Activated T-helper 9 cell treated with anti-CD3 and anti-CD28 coated beads, Interleukin-2, amount 50 U/mL, for 16 hours (primary cell): ENCODE results near the gene STH.
A peak's percentile ranks its signal among the peaks of the same experiment; 100 is the strongest.

Experiments
- DNase-seq: peaks from one replicate; pipeline ENCODE4 v3.0.0-alpha.2; 2020; ENCODE audit warnings: low read depth

Gene STH

DNA sequence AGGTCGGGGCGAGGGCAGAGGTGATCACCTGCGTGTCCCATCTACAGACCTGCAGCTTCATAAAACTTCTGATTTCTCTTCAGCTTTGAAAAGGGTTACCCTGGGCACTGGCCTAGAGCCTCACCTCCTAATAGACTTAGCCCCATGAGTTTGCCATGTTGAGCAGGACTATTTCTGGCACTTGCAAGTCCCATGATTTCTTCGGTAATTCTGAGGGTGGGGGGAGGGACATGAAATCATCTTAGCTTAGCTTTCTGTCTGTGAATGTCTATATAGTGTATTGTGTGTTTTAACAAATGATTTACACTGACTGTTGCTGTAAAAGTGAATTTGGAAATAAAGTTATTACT is 28.9 kb downstream of the STH start:
- DNase-seq, result no peak

DNA sequence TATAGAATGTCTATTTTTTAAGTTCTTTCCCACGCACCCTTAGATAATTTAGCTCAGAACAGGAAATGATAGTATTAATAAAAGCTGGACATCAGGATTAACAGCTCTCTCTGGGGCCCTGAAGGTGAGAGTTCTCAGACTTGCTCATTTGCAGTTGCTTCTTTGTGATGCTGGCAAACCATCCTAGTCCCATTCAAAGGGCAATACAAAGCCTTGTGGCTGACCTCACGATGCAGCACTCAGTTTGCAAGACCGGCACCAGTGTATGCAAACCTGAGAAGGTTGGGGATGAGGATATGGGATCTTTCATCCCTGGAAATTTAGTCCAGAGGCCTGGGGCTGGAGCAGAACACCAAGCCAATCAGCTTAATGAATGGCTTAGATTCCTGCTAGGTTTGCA is 29.3 kb downstream of the STH start:
- no peak for DNase-seq

DNA sequence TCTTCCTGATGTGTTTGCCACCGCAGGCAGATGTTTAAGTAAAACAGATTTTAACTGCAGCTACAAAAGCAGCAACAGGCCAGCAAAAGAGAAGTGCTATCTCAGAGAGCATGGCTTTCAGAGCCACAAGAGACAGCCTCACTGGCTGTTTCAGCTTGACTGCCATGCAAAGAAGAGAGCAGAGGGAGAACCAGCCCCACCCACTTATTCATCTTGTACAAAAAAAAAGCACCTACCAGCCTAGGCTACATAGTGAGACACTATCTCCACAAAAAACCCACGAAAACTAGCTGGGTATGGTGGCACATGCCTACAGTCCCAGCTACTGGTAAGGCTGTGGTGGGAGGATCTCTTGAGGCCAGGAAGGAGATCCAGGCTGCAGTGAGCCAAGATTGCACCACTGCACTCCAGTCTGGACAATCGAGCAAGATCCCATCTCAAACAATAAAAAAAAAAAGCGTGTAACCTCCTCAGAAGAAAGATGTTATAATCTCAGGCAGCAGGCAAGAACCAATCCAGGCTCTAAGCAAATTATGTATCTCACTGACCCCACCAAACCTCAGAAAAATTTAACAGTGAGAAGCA is 30.0 kb downstream of the STH start:
- DNase-seq, result no peak

DNA sequence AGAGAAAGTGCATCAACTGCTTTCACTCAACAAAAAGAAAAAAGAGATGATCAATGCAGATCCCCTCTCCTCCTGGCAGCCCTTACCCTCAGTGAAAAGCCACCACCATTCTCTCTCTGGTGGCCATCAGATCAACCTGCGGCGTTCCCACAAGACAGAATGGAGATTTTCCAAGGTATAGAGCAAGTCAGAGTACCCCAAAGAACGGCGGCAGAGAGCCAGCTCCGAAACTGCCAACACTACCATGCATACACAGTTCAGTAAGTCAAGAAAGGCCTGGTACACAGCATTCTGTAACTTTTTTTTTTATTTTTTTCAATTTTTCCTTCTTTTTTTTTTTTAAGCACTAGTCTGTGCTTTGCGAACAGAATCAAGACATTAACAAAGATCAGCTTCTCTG is 30.6 kb downstream of the STH start:
- no peak for DNase-seq

DNA sequence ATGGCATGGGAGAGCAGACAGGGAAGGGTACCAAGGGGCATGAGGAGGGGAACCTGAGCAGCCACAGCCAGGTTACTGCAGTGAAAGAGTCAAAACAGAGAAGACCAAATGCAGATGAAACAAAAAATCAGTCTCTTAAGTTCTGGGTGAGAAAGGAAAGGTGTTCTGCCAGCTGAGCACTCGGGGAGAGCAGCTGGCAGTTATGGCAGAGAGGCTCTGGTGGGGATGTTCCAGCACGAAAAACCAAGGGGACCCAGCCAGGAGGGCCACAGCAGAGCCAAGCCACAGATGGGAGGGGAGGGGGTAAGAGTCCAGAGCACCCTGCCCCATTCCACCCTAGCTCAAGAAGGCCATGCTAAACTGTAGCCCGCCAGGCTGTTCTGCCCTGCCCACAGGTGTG is 31.7 kb downstream of the STH start:
- DNase-seq, result no peak

DNA sequence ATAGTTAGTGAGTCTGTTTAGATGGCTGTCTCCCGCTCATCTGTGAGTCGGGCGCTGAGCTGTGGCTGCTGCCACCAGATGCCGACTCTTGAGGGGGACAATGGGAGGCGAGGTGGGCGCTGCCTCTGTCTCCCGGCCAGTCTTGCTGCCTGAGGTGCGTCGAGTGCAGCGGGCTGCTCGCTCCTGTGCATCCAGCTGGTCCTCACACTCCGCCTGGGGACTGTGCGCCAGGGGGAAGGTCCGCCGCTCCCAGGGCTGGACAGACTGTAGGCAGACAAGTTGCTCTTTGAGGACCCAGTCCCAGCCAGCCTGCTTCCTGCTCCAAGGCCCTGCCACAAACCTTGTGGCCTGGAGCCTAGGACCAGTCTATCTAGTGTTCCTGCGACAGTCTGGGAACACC is 32.4 kb downstream of the STH start:
- no peak for DNase-seq

DNA sequence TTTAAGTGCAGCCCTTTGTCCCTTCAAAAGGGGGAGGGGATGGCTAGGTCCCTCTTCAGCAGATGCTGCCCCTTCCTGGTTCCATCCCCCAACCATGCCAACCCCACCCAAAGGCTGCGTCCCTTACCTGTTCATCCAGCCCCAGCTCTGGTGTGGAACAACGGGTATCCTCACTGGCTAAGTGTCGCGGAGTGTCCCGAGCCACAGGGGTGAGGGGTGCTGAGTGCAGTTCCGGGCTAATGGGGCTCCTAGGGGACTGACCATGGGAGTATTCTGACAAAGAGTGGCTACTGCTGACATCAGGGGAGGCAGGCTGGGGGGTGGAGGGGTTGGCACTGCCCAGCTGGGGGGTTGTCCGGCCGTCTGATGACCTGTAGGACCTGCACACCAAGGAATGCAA is 32.9 kb downstream of the STH start:
- DNase-seq, result no peak

DNA sequence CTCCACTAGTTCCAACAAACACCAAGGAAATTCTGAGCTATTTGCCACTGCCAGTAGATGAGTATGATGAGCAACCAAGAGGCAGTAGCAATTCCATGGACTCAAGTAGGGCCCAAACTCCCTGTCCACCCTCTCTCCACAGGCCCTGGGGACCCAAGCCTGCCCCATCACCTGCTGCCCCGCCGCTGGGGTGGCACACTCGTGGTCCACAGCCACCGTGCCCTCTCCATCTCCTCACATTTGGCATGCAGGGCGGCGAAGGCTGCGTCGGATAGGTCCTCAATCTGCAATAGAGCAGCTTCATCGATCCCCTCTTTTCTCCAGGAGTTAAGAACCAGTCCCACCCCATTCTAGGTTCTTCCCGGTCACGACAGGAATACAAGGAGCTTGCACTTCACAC is 33.9 kb downstream of the STH start:
- DNase-seq, result no peak

DNA sequence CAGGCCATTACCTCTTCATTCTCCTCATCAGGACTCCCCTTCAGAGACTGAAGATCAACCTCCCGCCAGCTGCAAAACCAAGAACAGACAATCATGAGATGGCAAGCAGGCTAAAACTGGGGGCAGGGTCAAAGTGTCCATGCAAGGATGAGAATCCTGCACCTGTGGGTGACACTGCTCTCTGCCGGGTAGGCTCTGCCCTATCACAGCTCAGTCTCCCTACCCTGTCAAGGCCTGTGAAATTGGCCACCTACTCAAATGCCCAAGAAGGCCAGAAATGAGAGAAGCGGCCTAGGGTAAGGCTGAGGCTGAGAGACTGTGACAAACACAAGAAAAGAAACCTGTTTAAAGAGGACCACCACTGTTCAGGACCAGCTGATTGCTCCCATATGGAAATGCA is 34.3 kb downstream of the STH start:
- DNase-seq, result no peak

DNA sequence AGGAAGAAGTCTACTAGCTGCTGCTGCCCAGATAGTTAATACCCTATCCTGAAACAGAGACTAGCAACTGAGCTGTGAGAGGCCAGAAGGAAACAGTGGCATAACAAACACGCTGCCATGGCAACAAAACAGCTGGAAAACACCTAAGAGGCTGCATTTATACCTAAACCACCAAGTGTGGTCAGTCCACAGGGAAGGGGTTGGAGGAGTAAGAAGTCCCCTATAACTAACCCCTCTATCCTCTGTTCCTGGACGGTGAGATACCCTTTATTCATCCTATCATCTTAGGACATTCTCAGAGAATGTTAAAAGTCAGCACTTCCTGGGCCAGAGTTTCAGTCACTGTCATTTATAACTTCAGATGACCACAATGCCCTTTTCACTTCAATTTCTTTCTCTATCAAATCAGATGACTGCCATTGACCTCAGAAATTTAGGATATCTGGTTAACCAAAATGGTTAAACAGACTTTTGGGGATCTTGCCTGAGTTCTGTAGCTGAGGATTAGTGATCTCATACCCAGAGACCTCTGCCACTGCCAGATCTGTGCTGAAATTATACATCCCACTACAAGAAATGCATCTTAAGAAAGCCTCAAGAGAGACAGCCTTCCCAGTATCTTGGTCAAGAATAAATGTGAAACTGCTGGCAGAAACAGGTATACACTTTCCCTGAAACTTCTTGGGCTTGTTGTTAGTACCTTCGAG is 36.2 kb downstream of the STH start:
- no peak for DNase-seq

DNA sequence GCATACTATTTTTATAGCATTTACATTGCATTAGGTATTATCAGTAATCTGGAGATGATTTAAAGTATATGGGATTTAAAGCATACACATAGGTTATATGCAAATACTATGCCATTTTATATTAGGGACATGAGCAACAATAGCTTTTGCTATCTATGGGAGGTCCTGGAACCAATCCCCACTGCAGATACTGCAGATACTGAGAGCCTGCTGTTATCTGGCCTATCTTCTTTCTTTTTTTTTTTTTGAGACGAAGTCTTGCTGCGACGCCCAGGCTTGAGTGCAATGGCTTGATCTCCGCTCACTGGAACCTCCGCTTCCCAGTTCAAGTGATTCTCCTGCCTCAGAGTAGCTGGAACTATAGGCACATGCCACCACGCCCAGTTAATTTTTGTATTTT is 37.4 kb downstream of the STH start:
- no peak for DNase-seq

DNA sequence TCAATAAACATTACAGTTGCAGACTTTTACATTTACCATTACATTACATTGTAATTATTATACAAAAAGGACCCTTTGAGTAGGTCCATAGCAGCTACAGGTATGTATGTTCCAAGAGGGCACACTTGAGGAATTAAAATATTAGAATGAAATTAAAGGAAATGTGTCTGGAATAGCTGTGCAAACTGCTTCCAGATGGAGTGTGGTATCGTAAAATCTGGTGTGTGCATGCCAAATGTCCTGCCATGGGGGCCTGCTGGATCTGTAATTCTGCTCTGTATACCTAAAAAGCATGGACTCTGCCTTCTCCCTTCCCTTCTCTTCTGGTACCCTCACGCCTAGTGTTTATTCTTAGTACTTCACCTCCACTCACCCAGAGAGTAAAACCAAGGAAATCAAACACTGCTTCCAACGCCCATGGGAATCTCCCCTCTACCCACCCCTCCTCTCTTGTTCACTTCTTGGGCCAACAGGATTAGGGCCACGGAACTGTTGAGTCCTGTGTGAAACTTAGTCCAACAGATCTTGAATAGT is 38.7 kb downstream of the STH start:
- DNase-seq, result no peak

DNA sequence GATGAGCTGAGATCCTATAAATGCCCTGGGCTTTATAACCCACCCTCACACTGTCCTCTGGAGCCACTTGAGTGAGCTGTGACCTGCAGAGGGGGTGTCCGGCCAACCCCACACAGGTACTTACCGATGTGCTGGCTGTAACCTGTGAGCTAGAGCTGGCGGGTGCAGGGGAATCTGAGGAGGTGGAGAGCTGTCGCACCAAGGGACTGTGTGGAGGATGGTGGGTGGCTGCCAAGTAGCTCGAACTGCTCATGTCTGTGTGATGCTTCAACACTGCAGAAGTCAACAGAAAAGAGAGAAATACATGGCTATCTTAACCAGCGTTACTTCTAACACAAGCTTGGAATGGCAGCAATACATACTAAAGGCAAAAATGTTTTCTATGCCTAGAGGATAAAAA is 39.4 kb downstream of the STH start:
- no peak for DNase-seq

DNA sequence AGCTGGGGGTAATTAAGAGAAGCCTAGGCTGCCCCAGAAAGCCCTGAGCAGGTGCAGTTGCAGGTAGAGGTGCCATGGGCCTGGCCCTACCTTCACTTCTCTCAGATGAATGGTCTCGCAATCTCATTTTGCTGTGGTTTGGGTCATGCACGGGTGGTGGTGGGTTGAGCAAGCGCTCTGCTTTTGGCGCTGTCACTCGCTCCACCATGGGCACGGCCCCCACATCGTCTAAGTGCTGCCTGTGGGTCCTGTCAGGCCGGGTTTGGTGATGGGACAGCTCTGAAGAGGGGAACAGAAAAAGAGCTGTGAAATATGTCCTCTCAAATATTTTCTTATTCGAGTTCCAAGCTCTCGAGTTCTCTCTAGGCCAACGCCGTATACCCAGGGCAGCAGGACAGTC is 39.9 kb downstream of the STH start:
- no peak for DNase-seq

DNA sequence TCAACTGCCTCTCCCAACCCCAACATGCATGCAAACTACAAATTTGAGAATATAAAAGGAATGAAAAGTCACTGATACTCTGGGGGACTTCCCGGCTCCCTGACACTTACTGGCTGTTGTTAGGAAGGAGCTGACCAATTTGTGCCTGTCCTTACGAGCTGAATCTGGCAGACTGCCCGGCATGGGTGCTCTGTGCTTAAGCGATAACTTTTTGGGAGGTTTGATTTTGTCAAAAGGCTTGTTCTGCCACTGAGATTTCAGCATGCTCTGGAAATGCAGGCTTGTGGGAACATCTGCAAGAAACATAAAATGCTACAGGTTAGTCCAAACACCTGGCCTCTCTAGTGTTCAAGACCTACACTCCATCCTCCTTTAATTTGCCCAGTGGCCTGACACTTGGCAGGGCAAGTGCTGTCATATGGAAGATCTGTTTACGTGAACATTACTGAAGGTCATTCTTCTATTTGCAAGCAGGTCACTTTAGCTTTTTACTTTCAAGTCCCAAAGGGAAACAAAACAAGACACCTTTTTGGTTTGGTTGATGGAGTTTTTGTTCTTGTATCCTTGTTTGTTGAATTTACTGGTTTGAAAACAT is 40.6 kb downstream of the STH start:
- DNase-seq, result no peak

DNA sequence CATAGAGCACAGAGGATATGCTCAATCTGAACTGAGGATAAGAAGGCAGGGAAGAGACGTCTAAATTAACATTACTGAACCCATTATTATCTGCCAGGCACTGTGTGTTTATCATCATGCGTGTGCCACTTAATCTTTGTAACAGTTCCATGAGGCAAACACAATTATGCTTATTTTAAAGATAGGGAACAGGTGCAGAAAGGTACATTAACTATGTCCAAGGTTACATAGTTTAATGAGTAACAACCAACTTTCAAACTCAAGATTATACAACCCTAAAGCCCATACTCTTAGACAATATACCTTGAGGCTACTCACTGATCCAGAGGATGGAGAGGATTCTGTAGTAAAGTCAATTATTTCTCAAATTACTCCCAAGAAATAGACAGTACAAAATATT is 43.2 kb downstream of the STH start:
- DNase-seq, result no peak

DNA sequence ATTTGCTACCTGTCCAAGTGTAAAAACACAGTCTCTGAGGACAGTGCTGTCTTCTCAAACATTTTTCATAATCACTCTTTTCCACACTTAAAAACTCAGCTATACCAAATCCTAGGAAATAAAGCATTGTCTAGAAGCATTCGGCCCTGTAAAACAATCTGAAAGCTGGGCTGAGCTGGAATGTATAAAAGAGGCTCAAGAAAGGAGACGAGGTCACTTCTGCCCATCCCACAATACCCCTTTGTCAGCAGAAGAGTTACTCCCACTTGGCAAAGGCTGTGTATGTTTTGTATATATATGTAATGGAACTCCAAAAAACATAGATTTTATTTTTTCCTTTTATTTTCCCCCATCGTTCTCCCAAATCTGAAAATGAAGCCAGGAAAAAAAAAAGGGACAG is 43.9 kb downstream of the STH start:
- no peak for DNase-seq

DNA sequence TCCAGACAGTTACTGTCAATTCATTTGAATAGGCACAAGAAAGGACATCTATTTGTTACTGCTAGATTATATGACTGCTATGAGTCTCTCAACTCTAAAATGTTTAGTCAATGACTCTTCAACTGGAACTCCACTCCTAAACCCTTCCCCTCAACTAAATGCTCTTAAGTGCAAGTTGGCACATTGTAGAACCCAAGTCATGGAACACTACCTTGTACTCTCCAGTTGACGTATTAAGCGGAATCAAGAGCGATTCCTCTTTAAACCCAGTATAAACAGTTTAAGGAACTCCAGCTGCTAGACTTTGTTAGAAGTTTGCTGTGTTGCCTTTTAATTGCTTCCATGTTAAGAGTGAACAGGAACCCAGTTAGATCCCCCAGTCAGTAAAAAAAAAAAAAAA is 44.6 kb downstream of the STH start:
- no peak for DNase-seq

DNA sequence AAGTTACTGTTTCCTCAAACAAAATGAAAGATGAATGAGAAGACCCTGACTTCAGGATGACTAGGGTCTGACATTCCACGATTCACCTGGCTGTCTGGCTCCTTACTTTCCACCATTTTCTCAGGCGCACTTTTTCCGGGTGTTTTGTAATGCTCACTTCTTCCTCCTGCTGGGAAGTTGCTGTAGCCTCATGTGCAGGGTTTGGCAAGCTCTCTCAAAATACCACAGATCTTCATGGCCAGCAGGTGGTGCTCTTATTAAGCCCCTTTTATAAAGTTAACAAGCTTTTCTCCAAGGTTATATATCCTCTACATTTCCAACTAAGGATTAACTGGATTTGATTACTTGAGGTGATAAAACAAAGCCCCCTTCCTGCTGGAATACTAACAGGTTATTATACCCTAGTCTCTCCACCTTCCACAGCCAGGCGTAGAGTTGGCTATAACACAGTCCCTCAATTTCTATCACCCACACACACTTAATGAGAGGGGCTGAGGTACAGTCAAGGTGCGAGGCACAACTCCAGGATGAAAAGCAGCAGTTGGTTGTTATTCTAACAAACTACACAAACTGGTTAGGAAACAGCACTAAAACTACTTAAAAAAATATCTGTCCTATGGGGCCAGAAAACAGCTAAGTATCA is 45.4 kb downstream of the STH start:
- peak; percentile 16 for DNase-seq

DNA sequence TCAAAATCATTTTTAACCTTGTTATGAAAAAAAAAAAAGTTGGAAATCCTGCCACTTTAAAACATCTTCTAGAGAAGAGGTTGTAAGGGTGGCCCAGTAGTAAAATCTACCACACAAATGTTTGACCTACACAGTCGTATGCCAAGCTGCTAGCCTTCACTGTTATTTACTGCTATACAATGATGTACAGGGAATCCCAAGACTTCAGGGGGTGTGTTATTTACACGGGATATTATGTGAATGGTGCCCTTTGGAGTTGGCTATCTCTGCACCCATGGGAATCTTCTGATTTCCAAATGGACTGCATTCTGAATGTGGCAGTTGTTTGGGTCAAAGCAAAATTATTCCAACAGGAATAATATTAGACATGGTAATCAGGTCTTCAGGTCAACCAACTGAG is 45.9 kb downstream of the STH start:
- no peak for DNase-seq

DNA sequence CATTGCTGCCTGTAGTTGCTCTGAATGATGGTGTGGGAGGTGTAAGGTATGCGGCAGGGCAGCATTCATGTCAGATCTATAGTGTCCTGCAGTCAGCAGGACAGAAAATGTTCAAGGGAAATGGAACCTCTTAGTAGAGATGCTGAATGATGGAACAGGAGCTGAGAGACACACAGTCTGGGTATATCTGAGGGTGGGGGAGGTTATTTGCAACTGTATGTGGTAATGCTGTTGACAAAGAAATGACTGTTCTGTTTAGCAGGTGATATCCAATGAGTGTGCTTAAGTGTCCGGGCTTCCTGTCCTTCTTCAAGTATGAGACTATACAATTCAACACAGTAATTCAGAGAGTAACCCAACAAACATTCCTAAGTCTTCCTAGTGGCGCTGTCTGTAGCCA is 46.6 kb downstream of the STH start:
- DNase-seq, result no peak

DNA sequence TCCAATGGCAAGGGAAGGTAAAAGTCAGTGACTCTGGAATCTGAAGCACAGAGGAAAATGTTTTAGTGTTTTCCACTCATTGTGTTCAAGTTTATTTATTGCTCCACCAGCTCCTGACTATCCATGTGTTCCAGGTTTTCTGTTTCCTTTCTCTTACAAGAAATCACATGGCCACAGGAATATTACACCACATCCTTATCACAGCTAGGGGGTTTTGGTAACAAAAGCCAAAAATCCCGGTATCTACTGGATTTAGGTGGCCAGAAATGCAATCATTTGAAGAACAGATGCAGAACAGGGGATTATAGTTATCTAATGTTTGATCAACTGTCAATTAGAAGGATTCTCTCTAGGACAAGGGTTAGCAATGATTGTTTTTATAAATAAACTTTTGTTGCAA is 47.9 kb downstream of the STH start:
- DNase-seq, result no peak

DNA sequence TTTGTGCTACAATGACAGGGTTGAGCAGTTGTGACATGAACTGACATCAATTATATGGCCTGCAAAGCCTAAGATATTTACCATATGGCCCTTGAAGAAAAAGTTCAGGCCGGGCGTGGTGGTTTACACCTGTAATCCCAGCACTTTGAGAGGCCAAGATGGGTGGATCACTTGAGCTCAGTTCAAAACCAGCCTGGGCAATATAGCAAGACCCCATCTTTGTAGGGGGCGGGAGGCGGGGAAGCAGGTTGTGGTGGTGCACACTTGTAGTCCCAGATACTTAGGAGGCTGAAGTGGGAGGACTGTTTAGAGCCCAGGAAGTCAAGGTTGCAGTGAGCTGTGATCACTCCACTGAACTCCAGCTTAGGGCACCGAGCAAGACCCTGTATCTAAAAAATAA is 48.3 kb downstream of the STH start:
- no peak for DNase-seq
